ENCODE measurements around the gene MAGEA2.
"Not testable (repeated sequence)": the region's sequence is repeated elsewhere in the genome, so short reads cannot be mapped to it uniquely, and the experiment has no call there.

DNA sequence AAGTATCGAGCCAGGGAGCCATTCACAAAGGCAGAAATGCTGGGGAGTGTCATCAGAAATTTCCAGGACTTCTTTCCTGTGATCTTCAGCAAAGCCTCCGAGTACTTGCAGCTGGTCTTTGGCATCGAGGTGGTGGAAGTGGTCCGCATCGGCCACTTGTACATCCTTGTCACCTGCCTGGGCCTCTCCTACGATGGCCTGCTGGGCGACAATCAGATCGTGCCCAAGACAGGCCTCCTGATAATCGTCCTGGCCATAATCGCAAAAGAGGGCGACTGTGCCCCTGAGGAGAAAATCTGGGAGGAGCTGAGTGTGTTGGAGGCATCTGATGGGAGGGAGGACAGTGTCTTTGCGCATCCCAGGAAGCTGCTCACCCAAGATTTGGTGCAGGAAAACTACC is 17.1 kb downstream of the MAGEA2 start:
- not testable (repeated sequence) for TF ChIP-seq CTCF (conservative IDR thresholded peaks at IDR 0.05); ZFX (IDR thresholded peaks at IDR 0.05)

Data from C4-2B (cell line).